GM21723 (cell line): ENCODE results near the gene HPRT1.

Experiments used
- ATAC-seq: cut with Tn5 transposase; IDR thresholded peaks from one replicate; pipeline ENCODE4 v1.9.1; 2021; ENCODE audit warnings: mild to moderate bottlenecking, moderate library complexity; ENCODE audit not compliant: unreplicated experiment

Gene HPRT1

GRCh38 chrX:134541906-134542305 lies 81.9 kb downstream of the HPRT1 start:
- ATAC-seq: no peak

- ATAC-seq: no peak
These were observed 82.5 kb downstream of the HPRT1 start for GRCh38 chrX:134542485-134542884.

GRCh38 chrX:134543288-134543687 lies 83.3 kb downstream of the HPRT1 start:
- ATAC-seq: no peak

- no peak for ATAC-seq
These were observed 84.2 kb downstream of the HPRT1 start for GRCh38 chrX:134544135-134544512.

GRCh38 chrX:134544513-134545151 lies 84.7 kb downstream of the HPRT1 start:
- no peak for ATAC-seq

- no peak for ATAC-seq
These were observed 85.5 kb downstream of the HPRT1 start for GRCh38 chrX:134545510-134545909.

- ATAC-seq: no peak
These were observed 86.2 kb downstream of the HPRT1 start for GRCh38 chrX:134546187-134546586.

GRCh38 chrX:134547047-134547679 lies 87.2 kb downstream of the HPRT1 start:
- ATAC-seq: no peak

GRCh38 chrX:134548257-134549201 lies 88.6 kb downstream of the HPRT1 start:
- ATAC-seq: no peak
